IMR-90 (cell line): ENCODE measurements around the gene SMIM21. TPM values are rescaled to one million over a fixed set of nuclear protein-coding genes. Genes with fewer than 3 reads are reported as not detected.

Source experiments
- ATAC-seq: fragments of 200-7000 bp; cut with Tn5 transposase; 2 replicates; pipeline ENCODE4 v1.9.1; 2020; ENCODE audit warnings: low read depth, mild to moderate bottlenecking, moderate library complexity
- BruUV-seq: library from RNA; stranded (reverse); fragments of 400-500 nt; replicated peaks from 2 replicates; lab custom pipeline; 2021; lab: Mats Ljungman, UMichigan
- CTCF ChIA-PET: fragments of 300-600 bp; formaldehyde crosslinking; extraction: SDS; loops from one replicate; lab custom pipeline; 2021; ENCODE audit warnings: antibody characterized with exemption; lab: Yijun Ruan, JAX
- POLR2A ChIA-PET: fragments of 300-600 bp; sonication (Branson Sonifier 250); formaldehyde crosslinking; loops from one replicate; lab custom pipeline; 2022; ENCODE audit warnings: antibody characterized with exemption; ENCODE audit not compliant: unreplicated experiment; lab: Charles Lee
- DNase-seq: peaks from one replicate; pipeline ENCODE4 v3.0.0; 2013
- H2AFZ ChIP-seq: replicated peaks from 2 replicates; pipeline ENCODE3; 2013; ENCODE audit warnings: low read length, mild to moderate bottlenecking; ENCODE audit not compliant: poor library complexity
- H2AK5ac ChIP-seq: 2 replicates; pipeline ENCODE4 v1.6.1; 2013; ENCODE audit warnings: low read depth, low read length, inconsistent platforms
- H2AK9ac ChIP-seq: replicated peaks from 2 replicates; pipeline ENCODE3; 2013; ENCODE audit warnings: mild to moderate bottlenecking, low read depth, low read length, moderate library complexity; ENCODE audit not compliant: poor library complexity
- H2BK120ac ChIP-seq: 2 replicates; pipeline ENCODE4 v1.6.1; 2013; ENCODE audit warnings: low read depth, low read length, inconsistent platforms
- H2BK15ac ChIP-seq: 3 replicates; pipeline ENCODE4 v1.6.1; 2013; ENCODE audit warnings: low read depth, low read length, inconsistent platforms
- H2BK20ac ChIP-seq: 2 replicates; pipeline ENCODE4 v1.6.1; 2013; ENCODE audit warnings: low read depth, mild to moderate bottlenecking, inconsistent platforms, low read length, moderate library complexity
- H2BK5ac ChIP-seq: 2 replicates; pipeline ENCODE4 v1.6.1; 2013; ENCODE audit warnings: mild to moderate bottlenecking, low read depth, low read length, inconsistent platforms; ENCODE audit not compliant: poor library complexity, severe bottlenecking
- H3K14ac ChIP-seq: replicated peaks from 2 replicates; pipeline ENCODE4 v1.6.1; 2013; ENCODE audit warnings: low read depth, low read length, inconsistent platforms
- H3K18ac ChIP-seq: 2 replicates; pipeline ENCODE4 v1.6.1; 2013; ENCODE audit warnings: low read depth, low read length, control low read depth
- H3K23ac ChIP-seq: 2 replicates; pipeline ENCODE4 v1.6.1; 2013; ENCODE audit warnings: low read depth, low read length, inconsistent platforms
- H3K27ac ChIP-seq: 2 replicates; pipeline ENCODE4 v1.5.1; 2013; ENCODE audit warnings: mild to moderate bottlenecking, control low read depth, low read length; ENCODE audit not compliant: insufficient read depth
- H3K27me3 ChIP-seq: 2 replicates; pipeline ENCODE4 v1.6.1; 2013; ENCODE audit warnings: low read length; ENCODE audit not compliant: control insufficient read depth, insufficient read depth
- H3K36me3 ChIP-seq: 2 replicates; pipeline ENCODE4 v1.6.1; 2013; ENCODE audit warnings: low read length, mixed read lengths; ENCODE audit not compliant: control insufficient read depth, insufficient read depth
- H3K4ac ChIP-seq: 2 replicates; pipeline ENCODE4 v1.6.1; 2013; ENCODE audit warnings: low read depth, low read length, inconsistent platforms
- H3K4me1 ChIP-seq: 2 replicates; pipeline ENCODE4 v1.6.1; 2013; ENCODE audit warnings: low read length, mixed read lengths; ENCODE audit not compliant: control insufficient read depth, insufficient read depth
- H3K4me2 ChIP-seq: 2 replicates; pipeline ENCODE4 v1.6.1; 2013; ENCODE audit warnings: low read depth, mild to moderate bottlenecking, control low read depth, low read length, moderate library complexity
- H3K4me3 ChIP-seq: 2 replicates; pipeline ENCODE4 v1.5.1; 2013; ENCODE audit warnings: low read depth, mild to moderate bottlenecking, control low read depth, low read length, moderate library complexity; ENCODE audit not compliant: insufficient read depth
- H3K56ac ChIP-seq: 2 replicates; pipeline ENCODE4 v1.6.1; 2013; ENCODE audit warnings: low read length, inconsistent platforms; ENCODE audit not compliant: insufficient read depth; ENCODE audit errors: extremely low read depth
- H3K79me1 ChIP-seq, 2 experiments: 2 replicates each; pipeline ENCODE4 v1.6.1; 2013; ENCODE audit warnings: low read length in 2 of 2, inconsistent platforms in 1 of 2, low read depth in 1 of 2
- H3K9ac ChIP-seq: 2 replicates; pipeline ENCODE4 v1.6.1; 2013; ENCODE audit warnings: low read depth, low read length, control low read depth
- H3K9me1 ChIP-seq: 2 replicates; pipeline ENCODE4 v1.6.1; 2013; ENCODE audit warnings: low read length, inconsistent platforms; ENCODE audit not compliant: insufficient read depth
- H3K9me3 ChIP-seq: 2 replicates; pipeline ENCODE4 v1.6.1; 2013; ENCODE audit warnings: low read length; ENCODE audit not compliant: control insufficient read depth, insufficient read depth
- H4K20me1 ChIP-seq: 2 replicates; pipeline ENCODE4 v1.6.1; 2013; ENCODE audit warnings: low read length, inconsistent platforms; ENCODE audit not compliant: insufficient read depth
- H4K5ac ChIP-seq: 2 replicates; pipeline ENCODE4 v1.6.1; 2013; ENCODE audit warnings: mild to moderate bottlenecking, low read depth, low read length, control low read depth
- H4K8ac ChIP-seq, 2 experiments: 2 replicates each; pipeline ENCODE4 v1.6.1; 2013; ENCODE audit warnings: low read depth in 2 of 2, low read length in 2 of 2, control low read depth in 1 of 2, inconsistent platforms in 1 of 2
- H4K91ac ChIP-seq: 2 replicates; pipeline ENCODE4 v1.6.1; 2013; ENCODE audit warnings: low read depth, low read length, inconsistent platforms; ENCODE audit not compliant: insufficient read depth
- BHLHE40 ChIP-seq: fragments of 150-350 bp; IDR thresholded peaks from 2 replicates; pipeline ENCODE4 v1.6.1; 2016; ENCODE audit warnings: mild to moderate bottlenecking, low read depth, low read length
- CEBPB ChIP-seq: IDR thresholded peaks from 2 replicates; pipeline ENCODE4 v1.6.1; 2012; ENCODE audit warnings: low read depth, low read length, improper control_type of control experiment
- CHD1 ChIP-seq: IDR thresholded peaks from 2 replicates; pipeline ENCODE4 v1.6.1; 2012; ENCODE audit warnings: low read depth, low read length, improper control_type of control experiment
- FOS ChIP-seq: fragments of 150-350 bp; IDR thresholded peaks from 2 replicates; pipeline ENCODE4 v1.6.1; 2016; ENCODE audit warnings: low read depth, low read length
- MAFK ChIP-seq: IDR thresholded peaks from 2 replicates; pipeline ENCODE4 v1.6.1; 2012; ENCODE audit warnings: low read depth, low read length, improper control_type of control experiment
- MAZ ChIP-seq: IDR thresholded peaks from 2 replicates; pipeline ENCODE4 v1.6.1; 2012; ENCODE audit warnings: low read depth, mild to moderate bottlenecking, low read length, improper control_type of control experiment, moderate library complexity, borderline replicate concordance
- NFE2L2 ChIP-seq: fragments of 150-350 bp; IDR thresholded peaks from 2 replicates; pipeline ENCODE4 v1.6.1; 2016; ENCODE audit warnings: low read depth, mild to moderate bottlenecking, low read length
- RAD21 ChIP-seq: IDR thresholded peaks from 2 replicates; pipeline ENCODE4 v1.6.1; 2012; ENCODE audit warnings: low read length, improper control_type of control experiment
- RFX5 ChIP-seq: IDR thresholded peaks from 2 replicates; pipeline ENCODE4 v1.8.0; 2012; ENCODE audit warnings: low read depth, mild to moderate bottlenecking, low read length, moderate library complexity
- SMC3 ChIP-seq: fragments of 150-350 bp; IDR thresholded peaks from 2 replicates; pipeline ENCODE4 v1.6.1; 2016; ENCODE audit warnings: low read depth, mild to moderate bottlenecking, antibody characterized with exemption, low read length, moderate library complexity
- WGBS, 2 experiments: methylation state at CpG; one replicate each; pipeline versions ENCODE4 v1.1.5 to v1.1.7; 2013; ENCODE audit warnings: missing lambda C conversion rate in 2 of 2; ENCODE audit not compliant: insufficient read length in 1 of 2; ENCODE audit errors: extremely low coverage in 2 of 2; 5-methylcytosine and 5-hydroxymethylcytosine counted together
- dilution Hi-C: fragments of 300-500 bp; cut with HindIII; formaldehyde crosslinking; loops from one replicate; pipeline ENCODE4 v1.14.3; 2018; ENCODE audit warnings: low sequenced_read_pairs; ENCODE audit not compliant: unreplicated experiment
- in situ Hi-C: fragments of 300-500 bp; cut with MboI; formaldehyde crosslinking; loops from 3 replicates; pipeline ENCODE4 v1.14.3; 2019; ENCODE audit warnings: low sequenced_read_pairs, inconsistent platforms, mixed read lengths
- intact Hi-C: fragments of 100-400 bp; cut with micrococcal nuclease; formaldehyde crosslinking; loops from 2 replicates; pipeline ENCODE4 v1.10.0; 2022
- polyA plus RNA-seq, 3 experiments: library from polyadenylated mRNA; depleted of rRNA; stranded (reverse); fragments of >200 nt; gene quantifications; 2 replicates each; pipeline ENCODE4 v1.2.3, GENCODE V29; 2012; ENCODE audit warnings: low replicate concordance in 1 of 3
- total RNA-seq: library from RNA; depleted of rRNA; stranded (reverse); fragments of >200 nt; gene quantifications from 2 replicates; pipeline ENCODE4 v1.2.3, GENCODE V29; 2012
- TF ChIP-seq, protein P1 (sequence below): conservative IDR thresholded peaks from 2 replicates; pipeline ENCODE4 v1.5.1; 2012; ENCODE audit warnings: mild to moderate bottlenecking, low read depth, low read length, improper control_type of control experiment
- TF ChIP-seq, protein P2 (sequence below): fragments of 150-350 bp; IDR thresholded peaks from 2 replicates; pipeline ENCODE4 v1.6.1; 2016; ENCODE audit warnings: low read depth, mild to moderate bottlenecking, low read length, moderate library complexity, borderline replicate concordance

Gene SMIM21
- total and polyA plus RNA-seq, 2 of the 4 experiments (the other 2 are of a cell fraction): not detected

DNA sequence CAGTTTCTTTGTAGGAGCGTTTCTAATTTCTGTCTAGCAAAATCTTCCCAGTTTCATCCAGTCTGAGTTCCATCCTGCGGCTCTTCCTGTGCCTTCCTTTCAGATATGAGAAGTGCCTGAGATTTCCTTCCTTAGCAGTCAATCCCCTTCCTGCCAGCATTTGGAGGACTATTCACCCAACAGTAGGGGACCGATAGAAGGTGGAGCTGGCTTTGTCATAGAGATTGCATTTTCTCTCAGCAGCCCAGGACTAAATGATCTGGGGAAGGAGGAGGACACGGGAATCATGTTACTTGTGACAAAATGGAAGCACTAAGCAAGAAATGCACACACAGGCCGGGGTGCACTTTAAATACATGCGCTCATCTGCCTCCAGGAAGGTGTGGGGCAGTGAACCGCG lies 5.6 kb upstream of the SMIM21 start:
- no peak overlapping the region for H4K5ac ChIP-seq
- ChIA-PET CTCF (no interaction called here), POLR2A (no interaction called here)
- H3K36me3 ChIP-seq: no peaks in the 10 kb centered on the region
- no peak overlapping the region for H2BK20ac ChIP-seq
- H2AK9ac ChIP-seq: no peak overlapping the region
- no peak overlapping the region for H3K4me3 ChIP-seq
- intact Hi-C loops: no loop called here
- H2BK15ac ChIP-seq: no peak overlapping the region
- H3K4me2 ChIP-seq: no peak overlapping the region
- no peak for ATAC-seq
- no peak overlapping the region for H3K4ac ChIP-seq
- H3K79me1 ChIP-seq: no peaks in the 10 kb centered on the region
- TF ChIP-seq MAFK (no peak), NFE2L2 (no peak), RFX5 (no peak), RAD21 (no peak), CHD1 (no peak), SMC3 (no peak), BHLHE40 (no peak), FOS (no peak), CEBPB (no peak), MAZ (no peak)
- TF ChIP-seq, protein P1, sequence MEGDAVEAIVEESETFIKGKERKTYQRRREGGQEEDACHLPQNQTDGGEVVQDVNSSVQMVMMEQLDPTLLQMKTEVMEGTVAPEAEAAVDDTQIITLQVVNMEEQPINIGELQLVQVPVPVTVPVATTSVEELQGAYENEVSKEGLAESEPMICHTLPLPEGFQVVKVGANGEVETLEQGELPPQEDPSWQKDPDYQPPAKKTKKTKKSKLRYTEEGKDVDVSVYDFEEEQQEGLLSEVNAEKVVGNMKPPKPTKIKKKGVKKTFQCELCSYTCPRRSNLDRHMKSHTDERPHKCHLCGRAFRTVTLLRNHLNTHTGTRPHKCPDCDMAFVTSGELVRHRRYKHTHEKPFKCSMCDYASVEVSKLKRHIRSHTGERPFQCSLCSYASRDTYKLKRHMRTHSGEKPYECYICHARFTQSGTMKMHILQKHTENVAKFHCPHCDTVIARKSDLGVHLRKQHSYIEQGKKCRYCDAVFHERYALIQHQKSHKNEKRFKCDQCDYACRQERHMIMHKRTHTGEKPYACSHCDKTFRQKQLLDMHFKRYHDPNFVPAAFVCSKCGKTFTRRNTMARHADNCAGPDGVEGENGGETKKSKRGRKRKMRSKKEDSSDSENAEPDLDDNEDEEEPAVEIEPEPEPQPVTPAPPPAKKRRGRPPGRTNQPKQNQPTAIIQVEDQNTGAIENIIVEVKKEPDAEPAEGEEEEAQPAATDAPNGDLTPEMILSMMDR: no peak
- TF ChIP-seq, protein P2, sequence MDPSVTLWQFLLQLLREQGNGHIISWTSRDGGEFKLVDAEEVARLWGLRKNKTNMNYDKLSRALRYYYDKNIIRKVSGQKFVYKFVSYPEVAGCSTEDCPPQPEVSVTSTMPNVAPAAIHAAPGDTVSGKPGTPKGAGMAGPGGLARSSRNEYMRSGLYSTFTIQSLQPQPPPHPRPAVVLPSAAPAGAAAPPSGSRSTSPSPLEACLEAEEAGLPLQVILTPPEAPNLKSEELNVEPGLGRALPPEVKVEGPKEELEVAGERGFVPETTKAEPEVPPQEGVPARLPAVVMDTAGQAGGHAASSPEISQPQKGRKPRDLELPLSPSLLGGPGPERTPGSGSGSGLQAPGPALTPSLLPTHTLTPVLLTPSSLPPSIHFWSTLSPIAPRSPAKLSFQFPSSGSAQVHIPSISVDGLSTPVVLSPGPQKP: no peak
- peaks cover 4% of the 10 kb centered on the region for H3K27me3 ChIP-seq
- no peak overlapping the region for H3K56ac ChIP-seq
- no peaks in the 10 kb centered on the region for H4K20me1 ChIP-seq
- H4K8ac ChIP-seq: no peak overlapping the region
- no peak for DNase-seq
- no TSS peak for BruUV-seq
- WGBS, 2 experiments: 73% methylated on average over 5 of the region's 8 CpGs; no CpG with 5 or more reads in 1 of the 2 experiments
- no peak overlapping the region for H3K14ac ChIP-seq
- no peak overlapping the region for H3K18ac ChIP-seq
- H3K27ac ChIP-seq: no peak overlapping the region
- H2BK5ac ChIP-seq: no peak overlapping the region
- H3K9me3 ChIP-seq: no peaks in the 10 kb centered on the region
- H3K9me1 ChIP-seq: no peaks in the 10 kb centered on the region; the same call in 1 of the 2 replicates
- H3K4me1 ChIP-seq: no peaks in the 10 kb centered on the region
- no peak overlapping the region for H4K91ac ChIP-seq
- no peak overlapping the region for H3K9ac ChIP-seq
- H2AK5ac ChIP-seq: no peak overlapping the region
- no peak overlapping the region for H3K23ac ChIP-seq
- dilution Hi-C loops: no loop called here
- no peak overlapping the region for H2AFZ ChIP-seq
- in situ Hi-C loops: no loop called here
- no peak overlapping the region for H2BK120ac ChIP-seq
